Fibroblast of mammary gland (primary cell): Measurements from ENCODE around the gene EPHA4.
A peak's percentile ranks its signal among the peaks of the same experiment; 100 is the strongest.

Experiments
- DNase-seq: peaks from one replicate; pipeline ENCODE4 v3.0.0-alpha.2; 2010; ENCODE audit warnings: low read depth
- H3K4me3 ChIP-seq: 2 replicates; pipeline ENCODE4 v1.5.1; 2011; ENCODE audit warnings: low read depth, mild to moderate bottlenecking, low read length, moderate library complexity; ENCODE audit not compliant: control insufficient read depth
- CTCF ChIP-seq: conservative IDR thresholded peaks from 2 replicates; pipeline ENCODE4 v1.5.1; 2011; ENCODE audit warnings: low read depth, low read length, inconsistent platforms; ENCODE audit not compliant: control insufficient read depth, insufficient read depth

The EPHA4 gene

GRCh38 chr2:221412978-221413377, 159.1 kb downstream of the EPHA4 start:
- H3K4me3 ChIP-seq, result no peak overlapping the region
- TF ChIP-seq CTCF, result no peak
- no peak for DNase-seq

- no peak for TF ChIP-seq CTCF
- no peak for DNase-seq
- no peak overlapping the region for H3K4me3 ChIP-seq
Measured at GRCh38 chr2:221410487-221410886, 161.6 kb downstream of the EPHA4 start.

GRCh38 chr2:221407765-221408164, 164.3 kb downstream of the EPHA4 start:
- no peak for DNase-seq
- no peak for TF ChIP-seq CTCF
- H3K4me3 ChIP-seq, result no peak overlapping the region

- H3K4me3 ChIP-seq, result no peak overlapping the region
- no peak for DNase-seq
- no peak for TF ChIP-seq CTCF
Measured at GRCh38 chr2:221405521-221405920, 166.6 kb downstream of the EPHA4 start.

GRCh38 chr2:221402072-221402471, 170.0 kb downstream of the EPHA4 start:
- no peak for TF ChIP-seq CTCF
- no peak overlapping the region for H3K4me3 ChIP-seq
- peak; percentile 10 for DNase-seq

- DNase-seq, result peak; percentile 12
- TF ChIP-seq CTCF, result no peak
- H3K4me3 ChIP-seq, result no peak overlapping the region
Measured at GRCh38 chr2:221400411-221400810, 171.7 kb downstream of the EPHA4 start.

GRCh38 chr2:221399183-221399582, 172.9 kb downstream of the EPHA4 start:
- H3K4me3 ChIP-seq, result no peak overlapping the region
- DNase-seq, result no peak
- no peak for TF ChIP-seq CTCF
